Left ventricle myocardium superior (tissue), 1 donor: ENCODE data around the gene UBE2J2. TPM values are rescaled to one million over a fixed set of nuclear protein-coding genes. Genes with fewer than 3 reads are reported as not detected.

Experiments
- ATAC-seq: fragments of 200-7000 bp; cut with Tn5 transposase; one replicate; pipeline ENCODE4 v1.9.1; 2020; ENCODE audit warnings: mild to moderate bottlenecking, moderate library complexity
- DNase-seq: peaks from one replicate; pipeline ENCODE4 v3.0.0-alpha.2; 2020
- intact Hi-C: fragments of 100-400 bp; cut with micrococcal nuclease; formaldehyde crosslinking; loops from one replicate; pipeline ENCODE4 v1.11.0; 2022
- microRNA-seq: library from miRNA; unstranded; fragments of <30 nt; microRNA quantifications from one replicate; pipeline ENCODE4 v1.2.0, GENCODE V29; 2020; ENCODE audit warnings: borderline number of aligned reads
- total RNA-seq: library from RNA; stranded (reverse); fragmentation: NEBNext Ultra II Directional; extraction: Animal tissue kit (Norgen Biotek cat#: 25700); gene quantifications from one replicate; pipeline ENCODE4 v1.2.1, GENCODE V29; 2021
- donor health status: DM: no; HTN: yes; CAD: no; lungs with severe emphysema.

The UBE2J2 gene
- total RNA-seq, 1 donor from 2014 or later = 39.5 TPM

DNA sequence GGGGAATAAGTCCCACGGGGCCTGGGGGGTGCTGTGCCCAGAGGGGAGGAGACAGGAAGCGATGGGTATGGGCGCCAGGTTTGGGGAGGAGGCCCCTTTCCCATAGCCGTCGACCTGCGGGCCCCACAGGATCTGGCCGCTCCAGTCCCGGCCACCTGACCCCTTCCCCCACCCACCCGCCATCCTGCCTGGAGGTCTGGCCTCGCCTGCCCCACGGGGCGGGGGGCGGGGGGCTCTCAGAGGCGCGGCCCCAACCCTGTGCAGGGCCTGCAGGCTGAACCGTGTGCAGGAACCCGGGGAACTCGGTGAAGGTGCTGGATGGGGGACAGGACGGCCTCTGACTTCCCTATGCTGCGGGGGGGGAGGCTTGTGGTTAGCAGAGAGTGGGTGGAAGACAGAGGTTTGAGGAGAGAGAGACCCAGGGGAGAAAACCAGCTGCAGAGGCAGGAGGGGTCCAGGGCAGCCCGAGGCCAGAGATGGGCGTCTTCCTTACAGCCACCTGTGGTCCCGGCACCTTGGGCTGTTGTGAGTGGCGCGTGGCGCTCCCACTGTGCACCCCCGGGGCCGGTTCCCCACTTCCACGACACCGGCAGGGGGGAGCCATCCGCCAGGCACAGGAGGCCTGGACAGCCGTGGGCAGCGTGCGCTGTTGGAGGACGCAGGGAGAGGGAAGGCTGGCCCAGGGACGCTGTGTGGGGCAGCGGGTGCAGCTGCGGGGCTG, 64.8 kb downstream of the UBE2J2 start:
- DNase-seq (peak; percentile 25), ATAC-seq (no peak)
- intact Hi-C loops = no loop called here

DNA sequence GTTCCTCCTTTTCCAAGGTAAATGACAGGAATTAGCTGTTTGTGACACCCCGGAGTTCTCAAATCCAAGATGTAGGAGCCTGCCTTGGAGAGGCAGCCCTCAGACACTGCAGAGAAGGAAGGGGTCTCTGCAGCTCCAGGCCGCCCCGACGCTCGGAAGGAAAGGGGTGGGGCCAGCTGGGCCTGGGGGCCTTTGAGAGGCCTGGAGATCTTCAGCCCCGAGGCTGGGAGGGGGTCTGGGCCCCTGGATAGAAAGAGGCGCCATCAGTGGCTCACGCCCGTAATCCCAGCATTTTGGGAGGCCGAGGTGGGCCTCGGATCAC, 66.1 kb downstream of the UBE2J2 start:
- intact Hi-C loops = no loop called here
- no peak for ATAC-seq
- peak; percentile 15 for DNase-seq

DNA sequence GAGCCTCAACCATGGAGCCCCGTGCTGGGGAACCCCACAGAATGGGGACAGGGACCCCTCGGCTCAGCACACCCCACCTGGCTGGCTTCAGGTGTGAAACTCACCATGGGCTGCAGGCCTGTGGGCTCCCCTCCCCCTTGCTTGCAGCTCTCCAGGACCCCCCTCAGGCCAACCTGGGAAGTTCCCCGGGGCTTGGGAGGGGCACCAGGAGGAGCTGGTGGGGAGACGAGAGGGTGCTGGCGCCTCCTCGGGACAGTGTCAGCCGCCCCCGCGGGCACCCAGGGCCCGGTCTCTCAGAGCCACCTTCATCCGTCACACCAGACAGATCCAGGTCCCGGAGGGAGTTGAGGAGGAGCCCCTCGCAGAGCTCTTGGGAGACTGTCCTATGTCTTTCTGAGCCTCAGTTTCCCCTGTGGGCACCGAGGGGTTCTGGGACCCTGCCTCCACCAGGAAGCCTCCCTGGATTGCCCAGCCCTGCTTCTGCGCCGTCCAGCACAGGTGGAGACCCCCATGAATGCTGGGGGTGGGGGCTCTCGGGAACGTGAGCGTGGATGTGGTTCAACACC, 66.6 kb downstream of the UBE2J2 start:
- intact Hi-C loops = no loop called here
- peak; percentile 22 for DNase-seq
- ATAC-seq = no peak

DNA sequence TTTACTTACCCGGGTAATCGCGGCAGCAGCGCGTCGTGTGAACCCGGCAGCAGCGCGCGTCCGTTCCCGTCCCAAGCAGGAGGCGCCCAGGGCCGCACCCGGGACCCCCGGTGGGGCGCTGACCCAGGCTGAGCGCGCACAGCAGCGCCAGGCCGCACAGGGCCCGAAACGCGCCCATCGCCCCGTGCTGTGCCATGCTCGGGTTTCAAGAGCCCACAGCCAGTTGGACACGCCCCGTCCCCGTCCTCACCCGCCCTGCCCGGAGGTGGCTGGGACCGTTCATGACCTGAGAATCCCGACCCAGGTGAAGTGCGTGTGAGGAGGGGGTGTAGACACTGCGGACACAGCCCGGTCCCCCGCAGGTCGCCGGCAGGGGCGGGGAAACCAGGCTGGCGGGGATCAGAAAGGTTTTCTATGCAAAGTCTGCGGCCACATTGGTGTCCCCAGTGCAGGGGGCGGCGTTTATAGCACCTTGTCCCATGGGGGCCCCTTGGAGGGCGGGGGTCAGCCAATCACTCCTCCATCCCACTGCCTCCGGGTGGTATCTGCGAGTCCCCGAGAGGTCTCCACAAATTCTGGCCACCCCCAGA, 67.2 kb downstream of the UBE2J2 start, which contains the start of gene TNFRSF18:
Gene TNFRSF18 (minus strand): TSS at position 217 of the 590 bp plus-strand sequence. CDS start 21 bp downstream, at position 196.
- ATAC-seq (peak; percentile 32), DNase-seq (peak; percentile 47)
- intact Hi-C loops = no loop called here

DNA sequence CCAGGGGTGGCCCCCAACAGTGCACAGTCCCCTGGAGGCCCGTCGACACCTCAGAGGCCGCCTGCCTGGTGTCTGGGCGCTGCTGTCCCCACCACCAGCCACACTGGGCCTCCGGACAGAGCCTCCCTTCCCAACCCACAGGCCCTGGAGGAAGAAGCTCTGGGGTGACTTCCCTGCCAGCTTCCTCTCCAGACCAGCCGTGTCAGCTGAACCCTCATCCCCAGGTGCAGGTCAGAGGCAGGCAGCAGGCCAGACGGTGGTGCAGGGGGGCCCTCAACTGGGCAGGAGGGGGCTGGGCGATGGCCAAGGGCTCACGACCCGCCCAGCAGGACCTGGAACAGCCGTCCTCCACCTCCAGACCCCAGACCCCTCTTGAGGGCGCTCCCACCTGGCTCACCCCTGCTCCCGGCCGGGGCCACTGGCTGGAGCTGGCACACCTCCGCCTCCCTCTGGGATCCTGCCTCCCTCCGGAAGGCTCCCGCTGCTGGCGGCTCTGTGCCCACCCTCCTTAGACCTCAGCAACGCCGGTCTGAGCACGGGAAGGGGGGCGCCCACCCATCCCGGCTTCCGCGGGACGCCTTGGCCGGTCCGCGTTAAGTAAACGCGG, 67.8 kb downstream of the UBE2J2 start:
- DNase-seq (no peak), ATAC-seq (no peak)
- intact Hi-C loops = no loop called here

DNA sequence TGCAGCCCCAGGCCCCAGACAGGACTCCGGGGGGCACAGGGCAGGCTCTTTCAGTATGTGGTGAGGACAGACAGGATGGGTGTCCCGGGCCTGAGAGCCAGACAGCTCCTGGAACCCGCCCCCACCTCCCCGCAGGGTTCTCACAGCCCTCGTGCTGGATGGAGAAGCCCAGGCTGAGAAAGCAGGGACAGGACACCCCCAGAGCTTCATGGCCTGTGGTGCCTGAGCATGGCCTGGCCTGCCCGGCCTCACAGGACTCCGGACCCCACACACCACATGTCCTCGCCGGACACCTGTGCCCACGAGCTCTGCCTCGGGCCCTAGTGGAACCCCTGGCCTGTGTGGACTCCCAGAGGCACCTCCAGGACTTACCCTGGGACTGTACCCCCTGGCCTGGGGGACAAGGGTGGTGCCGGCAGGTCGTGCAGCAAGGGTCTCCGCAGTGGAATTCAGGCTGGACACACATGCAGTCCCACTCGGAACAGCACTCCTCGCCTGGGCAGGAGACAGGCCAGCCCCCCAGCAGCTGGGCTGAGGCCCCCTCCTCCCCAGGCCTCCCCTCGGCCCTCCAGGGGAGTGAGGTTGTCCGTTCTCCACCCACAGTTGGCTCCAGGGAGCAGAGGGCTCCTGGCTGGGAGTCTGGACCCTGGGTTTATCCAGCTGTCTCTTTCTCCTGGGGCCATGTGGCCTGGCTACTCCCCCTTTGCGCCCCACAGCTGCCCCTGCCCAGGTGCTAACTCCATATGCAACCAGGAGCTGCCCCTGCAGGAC, 68.5 kb downstream of the UBE2J2 start:
- ATAC-seq = no peak

DNA sequence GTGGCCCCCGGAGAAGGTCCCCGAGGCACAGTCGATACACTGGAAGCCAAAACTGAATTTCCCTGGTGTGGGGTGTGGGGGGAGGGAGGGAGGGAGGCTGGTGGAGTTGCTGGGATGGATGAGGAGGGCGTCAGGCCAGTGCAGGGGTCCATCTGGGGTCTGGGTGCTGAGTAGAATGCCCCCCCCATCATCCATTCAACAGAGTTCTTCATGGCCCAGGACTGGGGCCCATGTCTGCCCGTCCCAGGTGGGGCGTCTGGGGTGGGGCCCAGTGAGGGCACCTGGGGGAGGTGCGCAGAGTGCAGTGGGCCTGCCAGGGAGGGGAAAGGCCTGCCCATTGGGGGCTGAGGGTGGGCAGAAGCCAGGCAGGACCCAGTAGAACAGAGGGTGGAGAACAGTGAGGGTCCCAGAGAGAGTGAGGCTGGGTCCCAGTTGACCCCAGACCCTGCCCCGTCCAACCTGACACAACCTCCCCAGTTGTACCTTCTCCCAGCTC, 69.2 kb downstream of the UBE2J2 start:
- DNase-seq = no peak
- intact Hi-C loops = no loop called here
- no peak for ATAC-seq

More for the DNA sequence above, 68.5 kb downstream of the UBE2J2 start:
- intact Hi-C loops = no loop called here
- peak; percentile 20 for DNase-seq

Small RNA genes within 50 kb of the gene (microRNA-seq; reads per million reads assigned to microRNA genes)
- gene MIR6726 = 2.9 reads per million
- not detected for gene MIR6727

Other genes starting within 250 kb of the UBE2J2 start
- not detected for gene RNF223, start 199.5 kb downstream of the UBE2J2 start, total RNA-seq
- 4.0 TPM for gene C1orf159, start 157.8 kb downstream of the UBE2J2 start, total RNA-seq
- gene TTLL10, start 100.0 kb downstream of the UBE2J2 start, total RNA-seq = not detected
- gene TNFRSF18, start 67.3 kb downstream of the UBE2J2 start, total RNA-seq = 0.32 TPM
- 2.3 TPM for gene TNFRSF4, start 59.7 kb downstream of the UBE2J2 start, total RNA-seq
- gene SDF4, start 41.9 kb downstream of the UBE2J2 start, total RNA-seq = 117 TPM
- gene B3GALT6, start 41.6 kb downstream of the UBE2J2 start, total RNA-seq = 7.5 TPM
- gene C1QTNF12, start 27.1 kb downstream of the UBE2J2 start, total RNA-seq = 0.50 TPM
- gene SCNN1D, start 6.6 kb upstream of the UBE2J2 start, total RNA-seq = 3.0 TPM
- 60.4 TPM for gene ACAP3, start 34.1 kb upstream of the UBE2J2 start, total RNA-seq
- 11.1 TPM for gene PUSL1, start 34.7 kb upstream of the UBE2J2 start, total RNA-seq
- gene INTS11, start 50.8 kb upstream of the UBE2J2 start, total RNA-seq = 77.2 TPM
- gene CPTP, start 50.9 kb upstream of the UBE2J2 start, total RNA-seq = 112 TPM
- gene TAS1R3, start 57.4 kb upstream of the UBE2J2 start, total RNA-seq = 0.57 TPM
- 144 TPM for gene DVL1, start 75.6 kb upstream of the UBE2J2 start, total RNA-seq
- gene MXRA8, start 84.7 kb upstream of the UBE2J2 start, total RNA-seq = 16.8 TPM
- 268 TPM for gene AURKAIP1, start 101.4 kb upstream of the UBE2J2 start, total RNA-seq
- 61.0 TPM for gene CCNL2, start 125.5 kb upstream of the UBE2J2 start, total RNA-seq
- 155 TPM for gene MRPL20, start 133.4 kb upstream of the UBE2J2 start, total RNA-seq
- gene ANKRD65, start 147.4 kb upstream of the UBE2J2 start, total RNA-seq = 2.1 TPM
- gene VWA1, start 161.8 kb upstream of the UBE2J2 start, total RNA-seq = 13.5 TPM
- 1.9 TPM for gene ATAD3C, start 175.8 kb upstream of the UBE2J2 start, total RNA-seq
- 9.5 TPM for gene ATAD3B, start 197.9 kb upstream of the UBE2J2 start, total RNA-seq
- 18.3 TPM for gene ATAD3A, start 238.3 kb upstream of the UBE2J2 start, total RNA-seq